ENCODE measurements around the gene LY86.

DNA sequence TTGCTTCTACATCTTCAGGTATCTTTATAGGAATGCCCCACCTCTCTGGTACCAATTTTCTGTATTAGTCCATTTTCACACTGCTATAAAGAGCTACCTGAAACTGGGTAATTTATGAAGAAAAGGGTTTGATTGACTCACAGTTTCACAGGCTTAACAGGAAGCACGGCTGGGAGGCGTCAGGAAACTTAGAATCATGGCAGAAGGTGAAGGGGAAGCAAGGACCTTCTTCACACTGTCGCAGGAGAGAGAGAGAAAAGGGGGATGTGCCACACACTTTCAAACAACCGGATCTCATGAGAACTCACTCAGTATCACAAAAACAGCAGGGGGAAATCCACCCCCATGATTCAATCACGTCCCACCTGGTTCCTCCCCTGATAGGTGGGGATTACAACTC lies 24.4 kb upstream of the LY86 start:
- no peak for TF ChIP-seq CTCF (IDR thresholded peaks at IDR 0.05)
- no peak for TF ChIP-seq POLR2A (IDR thresholded peaks at IDR 0.05)
